ENCODE results near the gene ETV6.

Gene ETV6

GRCh38 chr12:11697670-11698387 lies 48.4 kb downstream of the ETV6 start:
- no peak for DNase-seq

GRCh38 chr12:11698729-11699128 lies 49.3 kb downstream of the ETV6 start:
- DNase-seq: no peak

GRCh38 chr12:11701433-11701832 lies 52.0 kb downstream of the ETV6 start:
- no peak for DNase-seq

- no peak for DNase-seq
Measured at GRCh38 chr12:11702959-11703358, 53.5 kb downstream of the ETV6 start.

- DNase-seq: no peak
Measured at GRCh38 chr12:11703378-11703777, 53.9 kb downstream of the ETV6 start.

- no peak for DNase-seq
Measured at GRCh38 chr12:11704089-11704488, 54.6 kb downstream of the ETV6 start.

GRCh38 chr12:11705010-11705409 lies 55.5 kb downstream of the ETV6 start:
- no peak for DNase-seq

GRCh38 chr12:11706509-11707379 lies 57.3 kb downstream of the ETV6 start:
- no peak for DNase-seq

- no peak for DNase-seq
Measured at GRCh38 chr12:11707535-11707934, 58.1 kb downstream of the ETV6 start.

- DNase-seq: no peak
Measured at GRCh38 chr12:11709513-11709912, 60.0 kb downstream of the ETV6 start.

GRCh38 chr12:11710431-11710830 lies 61.0 kb downstream of the ETV6 start:
- DNase-seq: no peak

- DNase-seq: no peak
Measured at GRCh38 chr12:11710906-11711305, 61.4 kb downstream of the ETV6 start.

- no peak for DNase-seq
Measured at GRCh38 chr12:11711651-11712327, 62.3 kb downstream of the ETV6 start.

GRCh38 chr12:11712491-11712890 lies 63.0 kb downstream of the ETV6 start:
- DNase-seq: no peak

GRCh38 chr12:11713202-11713601 lies 63.7 kb downstream of the ETV6 start:
- no peak for DNase-seq

GRCh38 chr12:11714626-11715025 lies 65.2 kb downstream of the ETV6 start:
- DNase-seq: no peak

- DNase-seq: no peak
Measured at GRCh38 chr12:11715621-11716020, 66.1 kb downstream of the ETV6 start.

- DNase-seq: no peak
Measured at GRCh38 chr12:11716794-11717518, 67.5 kb downstream of the ETV6 start.

- no peak for DNase-seq
Measured at GRCh38 chr12:11717519-11717961, 68.1 kb downstream of the ETV6 start.

GRCh38 chr12:11718105-11718504 lies 68.6 kb downstream of the ETV6 start:
- DNase-seq: no peak

GRCh38 chr12:11718768-11719253 lies 69.3 kb downstream of the ETV6 start:
- DNase-seq: no peak

- DNase-seq: no peak
Measured at GRCh38 chr12:11719678-11720099, 70.2 kb downstream of the ETV6 start.

- no peak for DNase-seq
Measured at GRCh38 chr12:11722071-11722470, 72.6 kb downstream of the ETV6 start.
